ENCODE measurements around the gene GDA. TPM values are rescaled to one million over a fixed set of nuclear protein-coding genes. Genes with fewer than 3 reads are reported as not detected.

GDA gene
- total RNA-seq, 1 experiment from 2014 or later = 3.6 TPM

GRCh38 chr9:72139226-72139625 is 10.0 kb upstream of the GDA start:
- Histone ChIP-seq H4K8ac (replicated peaks; ENCODE audit: insufficient read length, low read depth, low read length) (no peak overlapping the region), H3K4me1 (ENCODE audit: insufficient read depth, low read length) (no peaks in the 10 kb centered on the region), H2BK5ac (ENCODE audit: insufficient read length, low read length) (no peak overlapping the region), H3K4me2 (ENCODE audit: insufficient read depth, insufficient read length, low read length) (no peak overlapping the region), H3K27me3 (ENCODE audit: insufficient read depth, low read length) (no peaks in the 10 kb centered on the region), H3K14ac (ENCODE audit: insufficient read depth, low read length) (no peak overlapping the region), H3K23ac (ENCODE audit: insufficient read length, low read depth, low read length) (no peak overlapping the region), H4K5ac (ENCODE audit: insufficient read length, low read depth, low read length) (no peak overlapping the region), H3K18ac (ENCODE audit: insufficient read length, low read depth, low read length) (no peak overlapping the region), H3K79me1 (ENCODE audit: insufficient read depth, low read depth, low read length, poor library complexity, severe bottlenecking) (no peaks in the 10 kb centered on the region), H2BK120ac (ENCODE audit: low read depth, low read length, poor library complexity, severe bottlenecking) (no peak overlapping the region), H3K27ac (ENCODE audit: insufficient read length, low read depth, low read length) (no peak overlapping the region), H3K56ac (ENCODE audit: insufficient read length, low read depth, low read length) (no peak overlapping the region), H4K20me1 (ENCODE audit: control insufficient read depth, insufficient read depth, insufficient read length) (no peaks in the 10 kb centered on the region), H4K91ac (ENCODE audit: insufficient read length, low read depth, low read length) (no peak overlapping the region), H2BK15ac (ENCODE audit: low read depth, low read length) (no peak overlapping the region), H2BK20ac (ENCODE audit: low read depth, low read length, poor library complexity, severe bottlenecking) (no peak overlapping the region), H3K23me2 (ENCODE audit: insufficient read length, low read depth, low read length, poor library complexity, severe bottlenecking) (no peaks in the 10 kb centered on the region), H3K4ac (ENCODE audit: low read depth, low read length) (no peak overlapping the region), H2AFZ (ENCODE audit: low read length) (no peak overlapping the region), H3K79me2 (ENCODE audit: insufficient read depth, low read length) (peaks cover 3% of the 10 kb centered on the region), H2AK5ac (ENCODE audit: insufficient read length, low read length) (no peak overlapping the region), H3K9me3 (ENCODE audit: control insufficient read depth, low read depth, low read length) (no peaks in the 10 kb centered on the region), H3K9ac (ENCODE audit: extremely low read depth, insufficient read length, low read length) (no peak overlapping the region), H3T11ph (ENCODE audit: low read length) (no peak overlapping the region), H2BK12ac (ENCODE audit: insufficient read length, low read depth, low read length) (no peak overlapping the region)
- Mint-ChIP-seq H3K27me3 (ENCODE audit: low read depth) (no peaks in the 10 kb centered on the region), H3K27ac (no peak overlapping the region), H3K4me1 (no peaks in the 10 kb centered on the region), H3K4me3 (no peak overlapping the region), H3K36me3 (ENCODE audit: insufficient read depth in 1 of 3, low read depth in 3 of 3) (peaks cover 0 to 5% (median 4%) of the 10 kb centered on the region in 3 experiments; a peak in 3 of 7 replicates), H3K9me3 (peaks cover 2 to 9% of the 10 kb centered on the region in 2 experiments; a peak in 1 of 5 replicates)
- no CpG with 5 or more reads among the region's 2 CpGs for WGBS (ENCODE audit: extremely low coverage, insufficient read length, low lambda C conversion rate)
- no peak for TF ChIP-seq CTCF (conservative IDR thresholded peaks at IDR 0.05)
- no peak for DNase-seq

Data from H9 (cell line).